Measurements from ENCODE around the gene LUZP1. TPM values are rescaled to one million over a fixed set of nuclear protein-coding genes. Genes with fewer than 3 reads are reported as not detected.
A peak's percentile ranks its signal among the peaks of the same experiment; 100 is the strongest.

Gene LUZP1
- total RNA-seq (10 to 100 TPM in 2 of 4 donors, 1 to 10 TPM in 2; 7.4 to 13.4 (median 10.2) TPM), polyA plus RNA-seq (1 to 10 TPM; 1.5 to 6.6 (median 4.6) TPM)
- long read RNA-seq, donor 1, partial matches to known transcripts = 6 of 9 reads
- long read RNA-seq, donor 1, other reads (novel, unspliced or antisense) = 3 of 9 reads
- long read RNA-seq, donor 2, partial matches to known transcripts = 3 of 5 reads
- long read RNA-seq, donor 2, other reads (novel, unspliced or antisense) = 0 of 5 reads

DNA sequence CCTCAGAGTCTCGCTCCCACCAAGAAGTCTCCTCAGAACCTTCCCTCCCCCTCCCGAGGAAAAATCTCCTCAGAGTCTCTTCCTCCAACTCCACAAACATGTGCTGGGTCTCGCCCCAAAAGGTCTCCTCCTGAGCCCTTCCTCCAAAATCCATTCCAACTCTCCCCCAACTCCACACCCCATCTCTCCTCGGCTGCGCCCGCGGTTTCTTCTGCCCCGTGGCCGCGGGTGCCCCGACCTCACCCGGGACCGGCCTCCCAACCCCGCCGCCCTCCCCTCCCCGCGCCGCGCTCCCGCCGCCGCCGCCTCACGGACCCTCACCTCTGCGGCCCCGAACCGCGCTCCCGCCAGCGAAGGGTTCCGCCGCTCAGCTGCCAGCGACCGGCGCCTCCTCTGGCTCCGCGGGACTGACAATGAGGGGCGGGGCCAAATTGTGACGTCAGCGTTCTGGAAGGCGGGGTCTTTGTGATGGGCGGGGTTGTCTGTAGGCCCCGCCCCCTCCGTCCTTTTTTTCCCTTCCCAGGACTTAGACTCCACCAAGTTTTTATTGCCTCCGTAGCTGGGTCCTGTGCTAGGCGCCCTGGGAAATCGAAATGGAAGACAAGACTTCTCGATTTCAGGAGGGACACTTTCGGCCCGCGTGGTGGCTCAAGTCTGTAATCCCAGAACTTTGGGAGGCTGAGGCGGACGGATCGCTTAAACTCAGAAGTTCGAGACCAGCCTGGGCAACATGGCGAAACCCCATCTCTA is at the start of gene LUZP1:
Gene LUZP1 (minus strand): TSS at position 412 of the 750 bp plus-strand sequence.
- Histone ChIP-seq H3K9me3 (no peaks in the 10 kb centered on the region), H3K27me3 (ENCODE audit: insufficient read depth in 3 of 3, low read length in 2 of 3) (no peaks in the 10 kb centered on the region), H3K27ac (peak within 1 kb of the TSS; percentile 80), H3K4me3 (peak within 1 kb of the TSS; percentile 92), H3K36me3 (ENCODE audit: insufficient read depth in 1 of 2, low read depth in 1 of 2) (no peaks in the 10 kb centered on the region), H3K4me1 (peaks cover 11% of the 10 kb centered on the region)
- ATAC-seq = peak; percentile 95 to 98 (median 97)
- intact Hi-C loops (cut with DNase I) = no loop called here
- 5 to 8% (median 5%) methylated on average over 52 to 56 of the region's 56 CpGs for WGBS, 3 donors
- DNase-seq = peak; percentile 88 to 95
- TF ChIP-seq, protein P1, sequence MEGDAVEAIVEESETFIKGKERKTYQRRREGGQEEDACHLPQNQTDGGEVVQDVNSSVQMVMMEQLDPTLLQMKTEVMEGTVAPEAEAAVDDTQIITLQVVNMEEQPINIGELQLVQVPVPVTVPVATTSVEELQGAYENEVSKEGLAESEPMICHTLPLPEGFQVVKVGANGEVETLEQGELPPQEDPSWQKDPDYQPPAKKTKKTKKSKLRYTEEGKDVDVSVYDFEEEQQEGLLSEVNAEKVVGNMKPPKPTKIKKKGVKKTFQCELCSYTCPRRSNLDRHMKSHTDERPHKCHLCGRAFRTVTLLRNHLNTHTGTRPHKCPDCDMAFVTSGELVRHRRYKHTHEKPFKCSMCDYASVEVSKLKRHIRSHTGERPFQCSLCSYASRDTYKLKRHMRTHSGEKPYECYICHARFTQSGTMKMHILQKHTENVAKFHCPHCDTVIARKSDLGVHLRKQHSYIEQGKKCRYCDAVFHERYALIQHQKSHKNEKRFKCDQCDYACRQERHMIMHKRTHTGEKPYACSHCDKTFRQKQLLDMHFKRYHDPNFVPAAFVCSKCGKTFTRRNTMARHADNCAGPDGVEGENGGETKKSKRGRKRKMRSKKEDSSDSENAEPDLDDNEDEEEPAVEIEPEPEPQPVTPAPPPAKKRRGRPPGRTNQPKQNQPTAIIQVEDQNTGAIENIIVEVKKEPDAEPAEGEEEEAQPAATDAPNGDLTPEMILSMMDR (IDR thresholded peaks at IDR 0.05) = no peak

GRCh38 chr1:23217421-23218115 is 48.9 kb upstream of the LUZP1 start, which contains the start of gene HTR1D:
TSS of gene HTR1D (minus strand) at chr1:23217502. CDS start at chr1:23194219, 23,283 bp downstream.
- Histone ChIP-seq H3K27me3 (ENCODE audit: insufficient read depth in 3 of 3, low read length in 2 of 3) (peaks cover 2 to 62% (median 13%) of the 10 kb centered on the region in 3 donors), H3K27ac (no peak within 1 kb of the TSS), H3K36me3 (ENCODE audit: insufficient read depth in 1 of 2, low read depth in 1 of 2) (no peaks in the 10 kb centered on the region), H3K4me3 (peak within 1 kb of the TSS; percentile 60), H3K9me3 (no peaks in the 10 kb centered on the region), H3K4me1 (no peaks in the 10 kb centered on the region)
- ATAC-seq = peak in 1 of 4 donors; percentile 26
- no peak for DNase-seq
- WGBS, 3 donors = 3 to 5% (median 4%) methylated on average over 23 to 45 of the region's 45 CpGs
- intact Hi-C loops (cut with DNase I) = loop anchor here in 1 of 2 donors (5.0 kb wide), 1 partner anchor 55 kb away; no protein-coding TSS in a partner anchor
- TF ChIP-seq, protein P1 (IDR thresholded peaks at IDR 0.05) = no peak

GRCh38 chr1:23216771-23217420 is 48.2 kb upstream of the LUZP1 start:
- intact Hi-C loops (cut with DNase I) = loop anchor here in 1 of 2 donors (5.0 kb wide), 1 partner anchor 55 kb away; no protein-coding TSS in a partner anchor
- Histone ChIP-seq H3K27me3 (ENCODE audit: insufficient read depth in 3 of 3, low read length in 2 of 3) (peaks cover 2 to 68% (median 13%) of the 10 kb centered on the region in 3 donors), H3K9me3 (no peaks in the 10 kb centered on the region), H3K4me3 (peak overlapping the region; percentile 60), H3K27ac (no peak overlapping the region), H3K36me3 (ENCODE audit: insufficient read depth in 1 of 2, low read depth in 1 of 2) (no peaks in the 10 kb centered on the region), H3K4me1 (no peaks in the 10 kb centered on the region)
- ATAC-seq = peak in 1 of 4 donors; percentile 46
- DNase-seq = peak in 1 of 2 donors; percentile 19
- 1% methylated on average over 28 to 78 of the region's 78 CpGs for WGBS, 3 donors
- TF ChIP-seq, protein P1 (IDR thresholded peaks at IDR 0.05) = peak; percentile 53

GRCh38 chr1:23215751-23216449 is 47.2 kb upstream of the LUZP1 start:
- WGBS, 3 donors = 74 to 77% (median 75%) methylated on average over 3 of the region's 3 CpGs
- Histone ChIP-seq H3K36me3 (ENCODE audit: insufficient read depth in 1 of 2, low read depth in 1 of 2) (no peaks in the 10 kb centered on the region), H3K27ac (no peak overlapping the region), H3K4me3 (no peak overlapping the region), H3K4me1 (no peaks in the 10 kb centered on the region), H3K27me3 (ENCODE audit: insufficient read depth in 3 of 3, low read length in 2 of 3) (peaks cover 2 to 73% (median 13%) of the 10 kb centered on the region in 3 donors), H3K9me3 (no peaks in the 10 kb centered on the region)
- intact Hi-C loops (cut with DNase I) = loop anchor here in 1 of 2 donors (5.0 kb wide), 1 partner anchor 56 kb away; no protein-coding TSS in a partner anchor
- DNase-seq (no peak), ATAC-seq (no peak)
- TF ChIP-seq, protein P1 (IDR thresholded peaks at IDR 0.05) = no peak

All from psoas muscle (tissue), 8 donors.